Right lobe of liver (tissue), 6 donors: ENCODE results near the gene BCKDHA. TPM values are rescaled to one million over a fixed set of nuclear protein-coding genes. Genes with fewer than 3 reads are reported as not detected.

ENCODE experiments used
- ATAC-seq, 4 donors: fragments of 200-7000 bp; cut with Tn5 transposase; one replicate each; pipeline ENCODE4 v1.9.1; 2020; ENCODE audit warnings: mild to moderate bottlenecking in 4 of 4, moderate library complexity in 4 of 4
- DNase-seq, 3 donors: peaks; one replicate each; pipeline ENCODE4 v3.0.0-alpha.2; 2020
- H3K27ac ChIP-seq, 3 donors: fragments of 200-600 bp; one replicate each; pipeline ENCODE4 v1.8.0; 2022
- H3K27me3 ChIP-seq, 2 donors: fragments of 200-600 bp; one replicate each; pipeline ENCODE4 v1.8.0; 2022
- H3K36me3 ChIP-seq, 4 donors: fragments of 200-600 bp; sonication (generic) in 1 of 4; one replicate each; pipeline versions ENCODE4 v1.5.1 to v1.8.0; 2017 to 2022; ENCODE audit warnings: control low read depth in 1 of 4
- H3K4me1 ChIP-seq, 4 donors: fragments of 200-600 bp; sonication (generic) in 1 of 4; one replicate each; pipeline versions ENCODE4 v1.5.1 to v1.8.0; 2017 to 2022; ENCODE audit warnings: control low read depth in 1 of 4
- H3K4me3 ChIP-seq, 3 donors: fragments of 200-600 bp; one replicate each; pipeline ENCODE4 v1.8.0; 2022
- H3K9me3 ChIP-seq, 4 donors: fragments of 200-600 bp; sonication (generic) in 1 of 4; one replicate each; pipeline versions ENCODE4 v1.5.1 to v1.8.0; 2017 to 2022; ENCODE audit warnings: control low read depth in 1 of 4
- POLR2A ChIP-seq: fragments of 450-650 bp; IDR thresholded peaks from one replicate; pipeline ENCODE4 v1.6.1; 2017; ENCODE audit warnings: antibody characterized with exemption, mild to moderate bottlenecking
- WGBS: methylation state at CpG from one replicate; pipeline ENCODE4 v1.1.6; 2018; ENCODE audit warnings: low coverage, low lambda C conversion rate; ENCODE audit not compliant: insufficient coverage; ENCODE audit errors: missing lambda C conversion rate; 5-methylcytosine and 5-hydroxymethylcytosine counted together
- intact Hi-C, 2 donors: fragments of 100-400 bp; cut with DNase I; formaldehyde crosslinking; loops; one replicate each; pipeline versions ENCODE4 v1.11.2 to v1.14.1; 2022
- total RNA-seq, 6 experiments: library from RNA; depleted of rRNA in 2 of 6; stranded (reverse); fragments of >200 nt in 2 of 6; fragmentation: NEBNext Ultra II Directional in 3 of 6; extraction: Animal tissue kit (Norgen Biotek cat#: 25700) in 3 of 6; gene quantifications; one replicate each; pipeline versions ENCODE4 v1.1.0 to v1.2.4, GENCODE V29; 2016 to 2023
- TF ChIP-seq, protein P1 (sequence below), 4 donors: fragments of 200-600 bp in 3 of 4; fragments of 450-650 bp in 1 of 4; IDR thresholded peaks; one replicate each; pipeline versions ENCODE4 v1.5.1 to v1.8.0; 2016 to 2022; ENCODE audit warnings: antibody characterized with exemption in 4 of 4, mild to moderate bottlenecking in 2 of 4
- donor health status: DM: no; HTN: yes; CAD: no.
- donor health status: DM: no; HTN: no; CAD: no.
- donor health status: DM: no; HTN: no; CAD: no.
- donor health status: DM: no; HTN: yes; CAD: no.
- donor health status: DM: no; HTN: yes; CAD: no.

The BCKDHA gene
- total RNA-seq, 6 experiments from 2014 or later = 32.1 to 68.7 (median 48.9) TPM

GRCh38 chr19:41352609-41353465 lies 44.8 kb upstream of the BCKDHA start:
- WGBS = under 1% methylated on average over 43 of the region's 71 CpGs
- Histone ChIP-seq H3K4me1 (peaks cover 0 to 18% (median 0%) of the 10 kb centered on the region in 4 donors), H3K27ac (peak overlapping the region; percentile 44 to 91 (median 66)), H3K4me3 (peak overlapping the region; percentile 51 to 62 (median 60)), H3K27me3 (no peaks in the 10 kb centered on the region), H3K9me3 (no peaks in the 10 kb centered on the region), H3K36me3 (no peaks in the 10 kb centered on the region)
- intact Hi-C loops = no loop called here
- TF ChIP-seq, protein P1, sequence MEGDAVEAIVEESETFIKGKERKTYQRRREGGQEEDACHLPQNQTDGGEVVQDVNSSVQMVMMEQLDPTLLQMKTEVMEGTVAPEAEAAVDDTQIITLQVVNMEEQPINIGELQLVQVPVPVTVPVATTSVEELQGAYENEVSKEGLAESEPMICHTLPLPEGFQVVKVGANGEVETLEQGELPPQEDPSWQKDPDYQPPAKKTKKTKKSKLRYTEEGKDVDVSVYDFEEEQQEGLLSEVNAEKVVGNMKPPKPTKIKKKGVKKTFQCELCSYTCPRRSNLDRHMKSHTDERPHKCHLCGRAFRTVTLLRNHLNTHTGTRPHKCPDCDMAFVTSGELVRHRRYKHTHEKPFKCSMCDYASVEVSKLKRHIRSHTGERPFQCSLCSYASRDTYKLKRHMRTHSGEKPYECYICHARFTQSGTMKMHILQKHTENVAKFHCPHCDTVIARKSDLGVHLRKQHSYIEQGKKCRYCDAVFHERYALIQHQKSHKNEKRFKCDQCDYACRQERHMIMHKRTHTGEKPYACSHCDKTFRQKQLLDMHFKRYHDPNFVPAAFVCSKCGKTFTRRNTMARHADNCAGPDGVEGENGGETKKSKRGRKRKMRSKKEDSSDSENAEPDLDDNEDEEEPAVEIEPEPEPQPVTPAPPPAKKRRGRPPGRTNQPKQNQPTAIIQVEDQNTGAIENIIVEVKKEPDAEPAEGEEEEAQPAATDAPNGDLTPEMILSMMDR (IDR thresholded peaks at IDR 0.05) = peak; percentile 28 to 32 (median 30)
- no peak for TF ChIP-seq POLR2A
- ATAC-seq (peak; percentile 22 to 31 (median 26)), DNase-seq (peak; percentile 66 to 78 (median 77))

GRCh38 chr19:41353466-41354342 lies 43.9 kb upstream of the BCKDHA start, which contains the start of gene TGFB1:
Gene TGFB1, minus strand, starts transcription at chr19:41353922. Its CDS starts 878 bp downstream, at chr19:41353044.
- DNase-seq = peak; percentile 84 to 91 (median 91)
- H3K4me1 ChIP-seq = peaks cover 0 to 18% (median 0%) of the 10 kb centered on the region in 4 donors
- intact Hi-C loops = no loop called here

GRCh38 chr19:41354343-41354953 lies 43.2 kb upstream of the BCKDHA start:
- intact Hi-C loops = no loop called here
- no peak for DNase-seq
- no peak for ATAC-seq
- H3K4me3 ChIP-seq = no peak overlapping the region
- H3K27me3 ChIP-seq = no peaks in the 10 kb centered on the region
- no peaks in the 10 kb centered on the region for H3K36me3 ChIP-seq
- H3K4me1 ChIP-seq = peaks cover 0 to 18% (median 0%) of the 10 kb centered on the region in 4 donors
- 17% methylated on average over 1 of the region's 23 CpGs for WGBS
- TF ChIP-seq, protein P1 (IDR thresholded peaks at IDR 0.05) = no peak
- TF ChIP-seq POLR2A = no peak
- peak overlapping the region in 2 of 3 donors; percentile 9 to 91 for H3K27ac ChIP-seq
- H3K9me3 ChIP-seq = no peaks in the 10 kb centered on the region

More at GRCh38 chr19:41353466-41354342, 43.9 kb upstream of the BCKDHA start, which contains the start of gene TGFB1:
- Histone ChIP-seq H3K36me3 (no peaks in the 10 kb centered on the region), H3K4me3 (peak within 1 kb of the TSS; percentile 51 to 62 (median 60)), H3K27me3 (no peaks in the 10 kb centered on the region), H3K9me3 (no peaks in the 10 kb centered on the region), H3K27ac (peak within 1 kb of the TSS; percentile 44 to 91 (median 66))
- peak; percentile 68 for TF ChIP-seq POLR2A
- TF ChIP-seq, protein P1 (IDR thresholded peaks at IDR 0.05) = peak; percentile 69 to 86 (median 77)
- ATAC-seq = peak; percentile 76 to 82 (median 78)
- WGBS = 7% methylated on average over 5 of the region's 78 CpGs

- WGBS = no CpG with 5 or more reads among the region's 1 CpG
- Histone ChIP-seq H3K36me3 (no peaks in the 10 kb centered on the region), H3K4me3 (no peak overlapping the region), H3K9me3 (no peaks in the 10 kb centered on the region), H3K4me1 (peaks cover 0 to 18% (median 0%) of the 10 kb centered on the region in 4 donors), H3K27me3 (no peaks in the 10 kb centered on the region), H3K27ac (no peak overlapping the region)
- ATAC-seq (no peak), DNase-seq (no peak)
- intact Hi-C loops = no loop called here
- TF ChIP-seq, protein P1 (IDR thresholded peaks at IDR 0.05) = no peak
- TF ChIP-seq POLR2A = no peak
These were observed 42.6 kb upstream of the BCKDHA start for GRCh38 chr19:41355035-41355434.
